GM12875 (cell line): ENCODE data around the gene SYPL2.
"Not testable (repeated sequence)": the region's sequence is repeated elsewhere in the genome, so short reads cannot be mapped to it uniquely, and the experiment has no call there.

ENCODE experiments used
- H3K4me3 ChIP-seq: one replicate; pipeline ENCODE4 v1.5.1; 2011; ENCODE audit warnings: low read depth, low read length, control low read depth
- CTCF ChIP-seq: IDR thresholded peaks from 2 replicates; pipeline ENCODE4 v1.5.1; 2011; ENCODE audit warnings: low read depth, mild to moderate bottlenecking, control low read depth, inconsistent platforms, low read length, moderate library complexity, borderline replicate concordance; ENCODE audit not compliant: insufficient read depth

Gene SYPL2

GRCh38 chr1:109470245-109470644, 3.9 kb downstream of the SYPL2 start:
- no peak for TF ChIP-seq CTCF
- H3K4me3 ChIP-seq = no peak overlapping the region

GRCh38 chr1:109472779-109473178, 6.4 kb downstream of the SYPL2 start:
- no peak for TF ChIP-seq CTCF

GRCh38 chr1:109473284-109474057, 7.1 kb downstream of the SYPL2 start:
- H3K4me3 ChIP-seq = not testable (repeated sequence)

More at GRCh38 chr1:109472779-109473178, 6.4 kb downstream of the SYPL2 start:
- H3K4me3 ChIP-seq = no peak overlapping the region

GRCh38 chr1:109474697-109475096, 8.4 kb downstream of the SYPL2 start:
- no peak overlapping the region for H3K4me3 ChIP-seq
- TF ChIP-seq CTCF = no peak

GRCh38 chr1:109475261-109475660, 8.9 kb downstream of the SYPL2 start:
- no peak overlapping the region for H3K4me3 ChIP-seq
- no peak for TF ChIP-seq CTCF

GRCh38 chr1:109476825-109477224, 10.5 kb downstream of the SYPL2 start:
- TF ChIP-seq CTCF = no peak
- no peak overlapping the region for H3K4me3 ChIP-seq

GRCh38 chr1:109477821-109478220, 11.5 kb downstream of the SYPL2 start:
- TF ChIP-seq CTCF = no peak

More at GRCh38 chr1:109477821-109478220, 11.5 kb downstream of the SYPL2 start:
- no peak overlapping the region for H3K4me3 ChIP-seq
